Stomach (tissue), 9 donors: ENCODE data around the gene SLC25A28. TPM values are rescaled to one million over a fixed set of nuclear protein-coding genes. Genes with fewer than 3 reads are reported as not detected.
"Not testable (repeated sequence)": the region's sequence is repeated elsewhere in the genome, so short reads cannot be mapped to it uniquely, and the experiment has no call there.

Experiments used
- DNase-seq, 2 donors: peaks; one replicate each; pipeline versions ENCODE4 v3.0.0 to v3.0.0-alpha.2; 2013 to 2019
- H3K27ac ChIP-seq, 5 donors: fragments of 200-600 bp in 4 of 5; sonication (generic) in 4 of 5; one replicate each; pipeline ENCODE4 v1.5.1; 2013 to 2019; ENCODE audit warnings: mild to moderate bottlenecking in 1 of 5, moderate library complexity in 1 of 5
- H3K27me3 ChIP-seq, 3 donors: fragments of 200-600 bp; sonication (generic); one replicate each; pipeline ENCODE4 v1.5.1; 2017 to 2019; ENCODE audit warnings: mixed run types in 1 of 3
- H3K36me3 ChIP-seq, 4 donors: fragments of 200-600 bp; sonication (generic); 1 replicate in 3 of 4; 2 replicates in 1 of 4; pipeline ENCODE4 v1.5.1; 2016 to 2019
- H3K4me1 ChIP-seq, 4 donors: fragments of 200-600 bp; sonication (generic); one replicate each; pipeline ENCODE4 v1.5.1; 2016 to 2019
- H3K4me3 ChIP-seq, 4 donors: fragments of 200-600 bp; sonication (generic) in 3 of 4; one replicate each; pipeline ENCODE4 v1.5.1; 2016 to 2019; ENCODE audit warnings: mild to moderate bottlenecking in 1 of 4
- H3K9me3 ChIP-seq, 4 donors: fragments of 200-600 bp; sonication (generic); one replicate each; pipeline ENCODE4 v1.5.1; 2016 to 2019
- EP300 ChIP-seq: sonication (generic); formaldehyde crosslinking; IDR thresholded peaks from one replicate; pipeline ENCODE4 v1.6.1; 2017; ENCODE audit warnings: antibody characterized with exemption
- POLR2A ChIP-seq, 4 donors: fragments of 450-650 bp; IDR thresholded peaks; one replicate each; pipeline ENCODE4 v1.6.1; 2016; ENCODE audit warnings: antibody characterized with exemption in 4 of 4, control low read depth in 2 of 4, mild to moderate bottlenecking in 1 of 4, moderate library complexity in 1 of 4
- POLR2AphosphoS5 ChIP-seq, 3 donors: sonication (generic); formaldehyde crosslinking; IDR thresholded peaks; one replicate each; pipeline ENCODE4 v1.6.1; 2016; ENCODE audit warnings: antibody characterized with exemption in 3 of 3
- WGBS, 5 donors: extraction: QIAGEN DNeasy Blood & Tissue Kit in 3 of 5; methylation state at CpG; one replicate each; pipeline versions ENCODE4 v1.1.5 to v1.1.7; 2013 to 2018; 5-methylcytosine and 5-hydroxymethylcytosine counted together
- intact Hi-C: fragments of 100-400 bp; cut with DNase I; formaldehyde crosslinking; loops from one replicate; pipeline ENCODE4 v1.15.1; 2023; ENCODE audit warnings: low total_unique reads
- polyA plus RNA-seq, 3 donors: library from polyadenylated mRNA; stranded (reverse); fragments of 200-250 nt; gene quantifications; one replicate each; pipeline ENCODE4 v1.2.3, GENCODE V29; 2013
- total RNA-seq, 5 donors: library from RNA; depleted of rRNA; stranded (reverse); fragments of >200 nt; gene quantifications; one replicate each; pipeline versions ENCODE4 v1.1.0 to v1.2.3, GENCODE V29; 2014 to 2016
- TF ChIP-seq, protein P1 (sequence below), 7 experiments: fragments of 450-650 bp in 4 of 7; fragments of 200-600 bp in 3 of 7; sonication (generic) in 3 of 7; IDR thresholded peaks; one replicate each; pipeline ENCODE4 v1.5.1; 2016 to 2019; ENCODE audit warnings: antibody characterized with exemption in 7 of 7, control low read depth in 2 of 7, mild to moderate bottlenecking in 1 of 7
- donor health status: healthy with polysubstance abuse.
- donor health status: Bipolar disorder and iron deficiency.
- donor health status: healthy.

SLC25A28 gene
- total and polyA plus RNA-seq, 8 donors: 7.5 to 225 (median 53.9) TPM

DNA sequence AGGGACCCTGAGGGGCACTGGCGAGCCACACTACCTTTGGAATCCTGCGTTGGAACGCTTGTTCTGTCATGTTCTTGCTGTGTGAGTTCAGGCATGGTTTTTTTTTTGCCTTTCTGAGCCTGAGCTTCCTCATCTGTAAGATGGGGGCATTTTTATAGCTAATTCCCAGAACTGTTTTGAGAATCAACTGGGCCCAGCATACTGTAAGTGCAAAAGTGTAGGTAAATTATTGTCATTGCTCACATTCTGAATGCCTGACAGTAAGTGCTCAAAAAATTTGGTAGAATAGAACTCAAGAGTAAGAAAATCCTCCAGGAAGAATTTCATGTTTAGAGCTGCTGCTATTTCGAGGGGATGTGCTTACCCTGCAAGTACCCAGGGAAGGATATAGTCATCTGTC, 22.2 kb downstream of the SLC25A28 start:
- intact Hi-C loops: no loop called here
- Histone ChIP-seq H3K4me3 (no peak overlapping the region), H3K9me3 (no peaks in the 10 kb centered on the region), H3K27ac (no peak overlapping the region), H3K27me3 (peaks cover 0 to 9% (median 0%) of the 10 kb centered on the region in 3 donors), H3K36me3 (no peaks in the 10 kb centered on the region), H3K4me1 (no peaks in the 10 kb centered on the region)
- TF ChIP-seq POLR2A (IDR thresholded peaks at IDR 0.05) (no peak), EP300 (no peak), POLR2AphosphoS5 (IDR thresholded peaks at IDR 0.05) (no peak)
- TF ChIP-seq, protein P1, sequence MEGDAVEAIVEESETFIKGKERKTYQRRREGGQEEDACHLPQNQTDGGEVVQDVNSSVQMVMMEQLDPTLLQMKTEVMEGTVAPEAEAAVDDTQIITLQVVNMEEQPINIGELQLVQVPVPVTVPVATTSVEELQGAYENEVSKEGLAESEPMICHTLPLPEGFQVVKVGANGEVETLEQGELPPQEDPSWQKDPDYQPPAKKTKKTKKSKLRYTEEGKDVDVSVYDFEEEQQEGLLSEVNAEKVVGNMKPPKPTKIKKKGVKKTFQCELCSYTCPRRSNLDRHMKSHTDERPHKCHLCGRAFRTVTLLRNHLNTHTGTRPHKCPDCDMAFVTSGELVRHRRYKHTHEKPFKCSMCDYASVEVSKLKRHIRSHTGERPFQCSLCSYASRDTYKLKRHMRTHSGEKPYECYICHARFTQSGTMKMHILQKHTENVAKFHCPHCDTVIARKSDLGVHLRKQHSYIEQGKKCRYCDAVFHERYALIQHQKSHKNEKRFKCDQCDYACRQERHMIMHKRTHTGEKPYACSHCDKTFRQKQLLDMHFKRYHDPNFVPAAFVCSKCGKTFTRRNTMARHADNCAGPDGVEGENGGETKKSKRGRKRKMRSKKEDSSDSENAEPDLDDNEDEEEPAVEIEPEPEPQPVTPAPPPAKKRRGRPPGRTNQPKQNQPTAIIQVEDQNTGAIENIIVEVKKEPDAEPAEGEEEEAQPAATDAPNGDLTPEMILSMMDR (IDR thresholded peaks at IDR 0.05): no peak
- no peak for DNase-seq
- 70 to 74% (median 71%) methylated on average over 4 of the region's 4 CpGs for WGBS, 5 donors

DNA sequence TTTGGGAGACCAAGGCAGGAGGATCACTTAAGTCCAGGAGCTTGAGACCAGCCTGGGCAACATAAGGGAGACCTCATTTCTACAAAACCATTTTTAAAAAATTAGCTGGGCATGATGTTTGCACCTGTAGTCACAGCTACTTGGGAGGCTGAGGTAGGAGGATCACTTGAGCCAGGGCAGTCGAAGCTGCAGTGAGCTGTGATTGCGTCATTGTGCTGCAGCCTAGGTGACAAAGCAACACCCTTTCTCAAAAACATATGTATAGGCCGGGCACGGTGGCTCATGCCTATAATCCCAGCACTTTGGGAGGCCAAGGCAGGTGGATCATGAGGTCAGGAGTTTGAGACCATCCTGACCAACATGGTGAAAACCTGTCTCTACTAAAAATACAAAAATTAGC, 23.5 kb downstream of the SLC25A28 start:
- 83 to 87% (median 84%) methylated on average over 4 of the region's 4 CpGs for WGBS, 5 donors
- H3K4me1 ChIP-seq, H3K36me3 ChIP-seq, DNase-seq, H3K27me3 ChIP-seq, H3K9me3 ChIP-seq, H3K4me3 ChIP-seq, intact Hi-C loops, H3K27ac ChIP-seq: not testable (repeated sequence)

DNA sequence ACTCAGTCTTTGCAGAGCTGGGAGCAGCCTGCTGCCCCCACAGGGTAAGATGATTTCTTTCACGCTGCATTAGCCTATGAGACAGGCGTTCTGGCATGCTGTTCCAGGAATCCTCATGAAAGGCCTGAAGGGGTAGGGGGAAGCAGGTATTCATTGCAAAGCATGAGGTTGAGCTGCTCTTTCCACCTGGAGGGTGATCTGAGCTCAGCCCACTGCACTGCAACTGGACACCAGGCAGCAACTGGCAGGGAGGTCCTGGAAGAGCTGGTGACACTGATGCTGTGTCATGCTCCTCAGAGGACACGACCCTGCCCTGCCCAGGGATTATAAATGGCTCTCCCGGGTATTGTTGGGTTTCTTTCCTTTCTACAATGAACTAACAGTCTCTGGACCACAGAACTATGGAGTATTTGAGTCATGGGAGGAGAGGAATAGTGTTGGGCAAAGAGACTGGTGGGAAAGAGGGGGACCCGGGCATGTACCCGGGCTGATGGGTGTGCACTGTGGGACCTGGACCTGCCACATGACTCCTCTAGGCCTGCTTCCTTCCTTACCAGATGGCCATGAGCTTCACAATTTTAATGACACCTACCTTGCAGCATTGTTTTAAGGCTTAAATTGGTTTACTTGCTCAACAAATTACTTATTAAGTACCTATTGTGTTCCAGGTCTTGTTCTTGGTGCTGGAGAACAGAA, 24.3 kb downstream of the SLC25A28 start:
- WGBS, 5 donors: 57 to 77% (median 71%) methylated on average over 6 of the region's 6 CpGs
- H3K36me3 ChIP-seq: no peaks in the 10 kb centered on the region
- DNase-seq: no peak
- no peak overlapping the region for H3K4me3 ChIP-seq
- intact Hi-C loops: no loop called here
- TF ChIP-seq POLR2A (IDR thresholded peaks at IDR 0.05) (no peak), EP300 (no peak), POLR2AphosphoS5 (IDR thresholded peaks at IDR 0.05) (no peak)
- TF ChIP-seq, protein P1 (IDR thresholded peaks at IDR 0.05): no peak
- peaks cover 0 to 9% (median 0%) of the 10 kb centered on the region in 3 donors for H3K27me3 ChIP-seq
- no peak overlapping the region for H3K27ac ChIP-seq
- H3K4me1 ChIP-seq: no peaks in the 10 kb centered on the region
- no peaks in the 10 kb centered on the region for H3K9me3 ChIP-seq

DNA sequence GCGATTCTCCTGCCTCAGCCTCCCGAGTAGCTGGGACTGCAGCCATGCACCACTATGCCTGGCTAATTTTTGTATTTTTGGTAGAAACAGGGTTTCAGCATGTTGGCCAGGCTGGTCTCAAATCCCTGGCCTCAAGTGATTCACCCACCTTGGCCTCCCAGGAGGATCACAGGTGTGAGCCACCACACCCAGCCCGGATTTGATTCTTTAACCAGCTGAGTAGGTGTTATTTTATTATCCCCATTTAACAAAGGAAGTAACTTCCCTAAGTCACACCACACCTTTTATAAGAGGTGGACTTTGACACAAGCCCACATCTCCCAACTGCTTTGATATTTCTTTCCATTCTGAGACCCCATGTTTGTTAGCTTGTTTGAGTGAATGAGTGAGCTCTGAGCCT, 25.0 kb downstream of the SLC25A28 start:
- Histone ChIP-seq H3K27me3 (peaks cover 0 to 9% (median 0%) of the 10 kb centered on the region in 3 donors), H3K36me3 (no peaks in the 10 kb centered on the region), H3K4me1 (no peaks in the 10 kb centered on the region), H3K9me3 (no peaks in the 10 kb centered on the region), H3K27ac (no peak overlapping the region), H3K4me3 (no peak overlapping the region)
- TF ChIP-seq EP300 (no peak), POLR2AphosphoS5 (IDR thresholded peaks at IDR 0.05) (no peak), POLR2A (IDR thresholded peaks at IDR 0.05) (no peak)
- TF ChIP-seq, protein P1 (IDR thresholded peaks at IDR 0.05): no peak
- DNase-seq: no peak
- 58 to 75% (median 68%) methylated on average over 3 of the region's 3 CpGs for WGBS, 5 donors
- intact Hi-C loops: no loop called here

DNA sequence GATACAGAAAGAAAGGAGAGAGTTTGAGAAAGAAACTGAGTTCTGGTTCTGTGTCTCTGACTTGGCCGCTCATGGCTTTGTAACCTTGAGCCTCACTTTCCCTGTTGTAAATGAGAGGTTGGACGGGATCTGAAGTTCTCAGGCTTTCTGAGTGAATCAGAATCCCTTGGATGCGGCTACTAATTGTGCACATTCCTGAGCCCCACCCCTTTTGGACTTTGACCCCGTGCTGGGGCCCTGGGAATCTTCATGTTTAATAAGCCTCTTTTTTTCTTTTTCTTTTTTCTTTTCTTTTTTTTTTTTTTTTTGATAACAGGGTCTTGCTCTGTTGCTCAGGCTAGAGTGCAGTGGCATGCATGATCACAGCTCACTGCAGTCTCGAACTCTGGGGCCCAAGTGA, 26.9 kb downstream of the SLC25A28 start:
- no peak for DNase-seq
- H3K4me3 ChIP-seq: no peak overlapping the region
- H3K9me3 ChIP-seq: no peaks in the 10 kb centered on the region
- H3K36me3 ChIP-seq: no peaks in the 10 kb centered on the region
- TF ChIP-seq POLR2A (IDR thresholded peaks at IDR 0.05) (no peak), POLR2AphosphoS5 (IDR thresholded peaks at IDR 0.05) (no peak), EP300 (no peak)
- TF ChIP-seq, protein P1 (IDR thresholded peaks at IDR 0.05): no peak
- no peak overlapping the region for H3K27ac ChIP-seq
- H3K27me3 ChIP-seq: peaks cover 0 to 4% (median 0%) of the 10 kb centered on the region in 3 donors
- WGBS, 5 donors: 37 to 55% (median 47%) methylated on average over 5 of the region's 5 CpGs
- H3K4me1 ChIP-seq: no peaks in the 10 kb centered on the region
- intact Hi-C loops: no loop called here
